ENCODE measurements around the gene GSTO2.

DNA sequence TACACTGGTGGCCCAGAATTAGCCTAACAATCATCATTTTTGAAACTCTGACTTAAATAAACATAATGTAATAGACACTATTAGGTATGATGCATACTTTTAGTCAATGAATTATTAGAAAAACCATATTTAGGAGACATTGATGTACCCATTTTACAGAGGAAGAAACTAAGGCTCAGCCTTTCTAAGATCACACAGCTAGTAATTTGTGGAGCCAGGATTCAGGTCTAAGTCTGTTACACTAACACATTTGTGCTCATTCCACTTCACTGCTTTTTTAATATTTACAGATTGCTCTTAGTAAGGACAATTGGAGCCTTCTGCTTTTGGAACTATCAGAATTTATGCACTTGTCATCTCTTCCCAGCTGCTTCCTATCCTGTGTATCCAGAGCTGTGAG, 45.7 kb upstream of the GSTO2 start:
- TF ChIP-seq, protein P1, sequence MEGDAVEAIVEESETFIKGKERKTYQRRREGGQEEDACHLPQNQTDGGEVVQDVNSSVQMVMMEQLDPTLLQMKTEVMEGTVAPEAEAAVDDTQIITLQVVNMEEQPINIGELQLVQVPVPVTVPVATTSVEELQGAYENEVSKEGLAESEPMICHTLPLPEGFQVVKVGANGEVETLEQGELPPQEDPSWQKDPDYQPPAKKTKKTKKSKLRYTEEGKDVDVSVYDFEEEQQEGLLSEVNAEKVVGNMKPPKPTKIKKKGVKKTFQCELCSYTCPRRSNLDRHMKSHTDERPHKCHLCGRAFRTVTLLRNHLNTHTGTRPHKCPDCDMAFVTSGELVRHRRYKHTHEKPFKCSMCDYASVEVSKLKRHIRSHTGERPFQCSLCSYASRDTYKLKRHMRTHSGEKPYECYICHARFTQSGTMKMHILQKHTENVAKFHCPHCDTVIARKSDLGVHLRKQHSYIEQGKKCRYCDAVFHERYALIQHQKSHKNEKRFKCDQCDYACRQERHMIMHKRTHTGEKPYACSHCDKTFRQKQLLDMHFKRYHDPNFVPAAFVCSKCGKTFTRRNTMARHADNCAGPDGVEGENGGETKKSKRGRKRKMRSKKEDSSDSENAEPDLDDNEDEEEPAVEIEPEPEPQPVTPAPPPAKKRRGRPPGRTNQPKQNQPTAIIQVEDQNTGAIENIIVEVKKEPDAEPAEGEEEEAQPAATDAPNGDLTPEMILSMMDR (conservative IDR thresholded peaks at IDR 0.05 in 1 of 2, IDR thresholded peaks at IDR 0.05 in 1 of 2; ENCODE audit: low read depth in 1 of 2, low read length in 2 of 2), result no peak
- no peak for TF ChIP-seq EZH2 (IDR thresholded peaks at IDR 0.05; ENCODE audit: low read length, missing control alignments)

All from fibroblast of lung (primary cell).